Gastrocnemius medialis (tissue), 4 donors: ENCODE measurements around the gene RNASEH2B.

ENCODE experiments used
- POLR2A ChIP-seq, 2 donors: fragments of 450-650 bp; IDR thresholded peaks; one replicate each; pipeline ENCODE4 v1.6.1; 2017; ENCODE audit warnings: antibody characterized with exemption in 2 of 2, mild to moderate bottlenecking in 2 of 2, moderate library complexity in 2 of 2
- TF ChIP-seq, protein P1 (sequence below), 5 experiments: fragments of 450-650 bp in 3 of 5; fragments of 200-600 bp in 2 of 5; sonication (generic) in 2 of 5; IDR thresholded peaks in 4 of 5; conservative IDR thresholded peaks in 1 of 5; 1 replicate in 4 of 5; 2 replicates in 1 of 5; pipeline ENCODE4 v1.5.1; 2016 to 2019; ENCODE audit warnings: antibody characterized with exemption in 5 of 5, mild to moderate bottlenecking in 3 of 5, moderate library complexity in 3 of 5

DNA sequence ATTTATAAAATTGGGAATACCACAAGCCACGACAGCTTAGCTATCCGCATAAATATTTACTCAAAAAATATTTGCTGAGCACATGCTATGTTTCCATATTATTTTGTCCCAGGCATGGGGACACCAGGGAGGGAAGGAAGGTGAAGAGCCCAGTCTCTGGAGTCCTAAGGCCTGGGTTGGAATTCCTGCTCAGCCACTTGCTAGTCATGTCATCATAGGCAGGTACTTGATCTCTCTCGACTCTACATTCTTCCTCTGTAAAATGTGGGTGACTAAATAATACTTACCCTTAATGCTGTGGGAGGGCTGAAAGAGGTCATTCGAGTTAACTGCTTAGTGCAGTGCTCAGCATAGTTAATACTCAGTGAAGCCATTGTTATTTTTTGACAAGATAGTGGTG, 4.3 kb upstream of the RNASEH2B start:
- TF ChIP-seq, protein P1, sequence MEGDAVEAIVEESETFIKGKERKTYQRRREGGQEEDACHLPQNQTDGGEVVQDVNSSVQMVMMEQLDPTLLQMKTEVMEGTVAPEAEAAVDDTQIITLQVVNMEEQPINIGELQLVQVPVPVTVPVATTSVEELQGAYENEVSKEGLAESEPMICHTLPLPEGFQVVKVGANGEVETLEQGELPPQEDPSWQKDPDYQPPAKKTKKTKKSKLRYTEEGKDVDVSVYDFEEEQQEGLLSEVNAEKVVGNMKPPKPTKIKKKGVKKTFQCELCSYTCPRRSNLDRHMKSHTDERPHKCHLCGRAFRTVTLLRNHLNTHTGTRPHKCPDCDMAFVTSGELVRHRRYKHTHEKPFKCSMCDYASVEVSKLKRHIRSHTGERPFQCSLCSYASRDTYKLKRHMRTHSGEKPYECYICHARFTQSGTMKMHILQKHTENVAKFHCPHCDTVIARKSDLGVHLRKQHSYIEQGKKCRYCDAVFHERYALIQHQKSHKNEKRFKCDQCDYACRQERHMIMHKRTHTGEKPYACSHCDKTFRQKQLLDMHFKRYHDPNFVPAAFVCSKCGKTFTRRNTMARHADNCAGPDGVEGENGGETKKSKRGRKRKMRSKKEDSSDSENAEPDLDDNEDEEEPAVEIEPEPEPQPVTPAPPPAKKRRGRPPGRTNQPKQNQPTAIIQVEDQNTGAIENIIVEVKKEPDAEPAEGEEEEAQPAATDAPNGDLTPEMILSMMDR (IDR thresholded peaks at IDR 0.05 in 4 of 5, conservative IDR thresholded peaks at IDR 0.05 in 1 of 5), result no peak
- no peak for TF ChIP-seq POLR2A (IDR thresholded peaks at IDR 0.05)
